GM12878 (cell line): ENCODE data around the gene IRF8. TPM values are rescaled to one million over a fixed set of nuclear protein-coding genes. Genes with fewer than 3 reads are reported as not detected.

Source experiments
- ATAC-seq: fragments of 200-7000 bp; cut with Tn5 transposase; 3 replicates; pipeline ENCODE4 v1.9.1; 2020; ENCODE audit warnings: mild to moderate bottlenecking, moderate library complexity
- BruUV-seq: library from RNA; stranded (reverse); fragments of 400-500 nt; replicated peaks from 2 replicates; lab custom pipeline; 2021; lab: Mats Ljungman, UMichigan
- CTCF ChIA-PET: fragments of 300-600 bp; sonication (Branson Sonifier 250); formaldehyde crosslinking; extraction: SDS; loops from one replicate; lab custom pipeline; 2021; ENCODE audit warnings: inconsistent platforms; lab: Yijun Ruan, JAX
- POLR2A ChIA-PET: fragments of 350-600 bp; formaldehyde crosslinking; extraction: SDS; loops from one replicate; lab custom pipeline; 2021; ENCODE audit warnings: inconsistent platforms; lab: Charles Lee
- RAD21 ChIA-PET: fragments of 300-600 bp; sonication (Branson Sonifier 250); formaldehyde crosslinking; loops from one replicate; lab custom pipeline; 2023; ENCODE audit warnings: antibody characterized with exemption; ENCODE audit not compliant: unreplicated experiment; lab: Charles Lee
- SMC1A ChIA-PET: fragments of 300-600 bp; sonication (Branson Sonifier 250); formaldehyde crosslinking; loops from one replicate; lab custom pipeline; 2023; ENCODE audit not compliant: unreplicated experiment, uncharacterized antibody; lab: Charles Lee
- DNase-seq: peaks from one replicate; pipeline ENCODE4 v3.0.0-alpha.2; 2011; ENCODE audit warnings: low read depth, low spot score
- FAIRE-seq: peaks from 3 replicates; lab custom pipeline; 2011; peaks lifted over from hg19 to GRCh38; lab: Jason Lieb, UNC
- H2AFZ ChIP-seq: 2 replicates; pipeline ENCODE4 v1.6.0; 2011; ENCODE audit warnings: low read depth, low read length, control low read depth; ENCODE audit not compliant: control insufficient read depth
- H3K27ac ChIP-seq: 2 replicates; pipeline ENCODE4 v1.5.1; 2011; ENCODE audit warnings: control low read depth; ENCODE audit not compliant: control insufficient read depth, insufficient read depth
- H3K27me3 ChIP-seq, 2 experiments: replicated peaks in 1 of 2; 2 replicates each; pipeline versions ENCODE4 v1.6.0 to v1.6.1; 2011; ENCODE audit warnings: low read length in 1 of 2; ENCODE audit not compliant: control insufficient read depth in 2 of 2, insufficient read depth in 2 of 2
- H3K36me3 ChIP-seq, 2 experiments: 2 replicates each; pipeline ENCODE4 v1.5.1; 2011; ENCODE audit warnings: low read length in 1 of 2; ENCODE audit not compliant: control insufficient read depth in 2 of 2, insufficient read depth in 2 of 2
- H3K4me1 ChIP-seq: 2 replicates; pipeline ENCODE4 v1.6.1; 2011; ENCODE audit warnings: mild to moderate bottlenecking, low read length, moderate library complexity, mixed read lengths; ENCODE audit not compliant: control insufficient read depth, insufficient read depth
- H3K4me2 ChIP-seq: 2 replicates; pipeline ENCODE4 v1.6.0; 2011; ENCODE audit warnings: control low read depth; ENCODE audit not compliant: control insufficient read depth, insufficient read depth
- H3K4me3 ChIP-seq: fragments of 200-600 bp; sonication (generic); 2 replicates; pipeline ENCODE4 v1.5.1; 2016
- H3K79me2 ChIP-seq: 2 replicates; pipeline ENCODE4 v1.6.0; 2011; ENCODE audit warnings: low read length; ENCODE audit not compliant: control insufficient read depth, insufficient read depth
- H3K9ac ChIP-seq: 2 replicates; pipeline ENCODE4 v1.8.0; 2011; ENCODE audit warnings: low read length, control low read depth, mixed read lengths; ENCODE audit not compliant: control insufficient read depth, insufficient read depth
- H3K9me3 ChIP-seq: replicated peaks from 3 replicates; pipeline ENCODE4 v1.5.1; 2011; ENCODE audit warnings: mild to moderate bottlenecking, low read length; ENCODE audit not compliant: control insufficient read depth, insufficient read depth
- H4K20me1 ChIP-seq: 2 replicates; pipeline ENCODE4 v1.6.0; 2011; ENCODE audit not compliant: control insufficient read depth, insufficient read depth
- CBX5 ChIP-seq: sonication (generic); IDR thresholded peaks from 2 replicates; pipeline ENCODE4 v1.6.1; 2016; ENCODE audit warnings: low read depth, moderate library complexity, mild to moderate bottlenecking, inconsistent platforms
- CHD1 ChIP-seq: IDR thresholded peaks from 2 replicates; pipeline ENCODE4 v1.6.1; 2012; ENCODE audit warnings: low read depth, low read length, improper control_type of control experiment
- CREB1 ChIP-seq: IDR thresholded peaks from 2 replicates; pipeline ENCODE4 v1.6.1; 2012; ENCODE audit warnings: low read depth, mild to moderate bottlenecking, inconsistent platforms
- CREM ChIP-seq: IDR thresholded peaks from 2 replicates; pipeline ENCODE4 v1.6.1; 2014; ENCODE audit warnings: antibody characterized with exemption, low read depth
- IKZF1 ChIP-seq: fragments of 450-650 bp; conservative IDR thresholded peaks from 2 replicates; pipeline ENCODE4 v1.6.1; 2017; ENCODE audit warnings: antibody characterized with exemption, mild to moderate bottlenecking
- IRF4 ChIP-seq: IDR thresholded peaks from 2 replicates; pipeline ENCODE4 v1.6.1; 2011; ENCODE audit warnings: low read depth, low read length
- MEF2B ChIP-seq: fragments of 450-650 bp; IDR thresholded peaks from 2 replicates; pipeline ENCODE4 v1.6.1; 2018; ENCODE audit warnings: mild to moderate bottlenecking, moderate library complexity; ENCODE audit not compliant: partially characterized antibody, poor library complexity, severe bottlenecking
- NR2C1 ChIP-seq: fragments of 450-650 bp; IDR thresholded peaks from 2 replicates; pipeline ENCODE4 v1.6.1; 2017; ENCODE audit warnings: antibody characterized with exemption, mild to moderate bottlenecking, moderate library complexity
- POLR2AphosphoS2 ChIP-seq: IDR thresholded peaks from 2 replicates; pipeline ENCODE4 v1.6.1; 2011; ENCODE audit warnings: low read depth, mild to moderate bottlenecking, low read length, improper control_type of control experiment, moderate library complexity
- RELA ChIP-seq: fragments of 450-650 bp; IDR thresholded peaks from 2 replicates; pipeline ENCODE4 v1.8.0; 2014; ENCODE audit warnings: borderline replicate concordance; ENCODE audit not compliant: partially characterized antibody
- RFX5 ChIP-seq: IDR thresholded peaks from 2 replicates; pipeline ENCODE4 v1.6.1; 2011; ENCODE audit warnings: low read depth, low read length, improper control_type of control experiment
- SMC3 ChIP-seq: IDR thresholded peaks from 2 replicates; pipeline ENCODE4 v1.6.1; 2011; ENCODE audit warnings: low read length, improper control_type of control experiment, borderline replicate concordance
- SRF ChIP-seq, 2 experiments: IDR thresholded peaks; 2 replicates each; pipeline ENCODE4 v1.6.1; 2011; ENCODE audit warnings: low read depth in 2 of 2, low read length in 2 of 2, mild to moderate bottlenecking in 1 of 2, moderate library complexity in 1 of 2
- ZZZ3 ChIP-seq: IDR thresholded peaks from 2 replicates; pipeline ENCODE4 v1.6.1; 2011; ENCODE audit warnings: low read depth; ENCODE audit not compliant: control insufficient read depth, insufficient read length
- WGBS: methylation state at CpG from one replicate; pipeline ENCODE4 v1.1.6; 2016; ENCODE audit warnings: low lambda C conversion rate; ENCODE audit not compliant: insufficient replicate concordance, insufficient coverage; ENCODE audit errors: missing lambda C conversion rate; 5-methylcytosine and 5-hydroxymethylcytosine counted together
- in situ Hi-C: fragments of 300-500 bp; cut with MboI; formaldehyde crosslinking; loops from 9 replicates; pipeline ENCODE4 v1.14.3; 2018; ENCODE audit warnings: mixed read lengths
- intact Hi-C: fragments of 100-400 bp; cut with micrococcal nuclease; formaldehyde crosslinking; loops from one replicate; pipeline ENCODE4 v1.14.2; 2022; ENCODE audit not compliant: unreplicated experiment
- polyA plus RNA-seq, 11 experiments: library from polyadenylated mRNA; depleted of rRNA in 4 of 11; unstranded in 6 of 11; stranded (reverse) in 5 of 11; fragments of >200 nt; fragmentation: Nextera tagmentation in 4 of 11; fragmentation: Illumina TruSeq in 1 of 11; extraction: Ambion mirVana in 4 of 11; extraction: Trizol in 1 of 11; gene quantifications; 1 replicate in 1 of 11; 2 replicates in 10 of 11; pipeline versions ENCODE4 v1.2.1 to v1.2.3, GENCODE V29; 2011 to 2016; ENCODE audit warnings: inconsistent platforms in 2 of 11, missing spikeins in 2 of 11, low read depth in 1 of 11
- total RNA-seq, 4 experiments: library from RNA; depleted of rRNA in 3 of 4; stranded (reverse); fragments of >200 nt in 3 of 4; fragmentation: Illumina TruSeq in 1 of 4; extraction: Trizol in 1 of 4; gene quantifications; 2 replicates each; pipeline versions ENCODE4 v1.2.1 to v1.2.3, GENCODE V29; 2013 to 2021
- TF ChIP-seq, protein P1 (sequence below): IDR thresholded peaks from 2 replicates; pipeline ENCODE4 v1.6.1; 2012; ENCODE audit warnings: improper control_type of control experiment, low read depth, low read length; ENCODE audit not compliant: insufficient replicate concordance
- TF ChIP-seq, protein P2 (sequence below): IDR thresholded peaks from 2 replicates; pipeline ENCODE4 v1.6.1; 2012; ENCODE audit warnings: low read depth, low read length, improper control_type of control experiment
- TF ChIP-seq, protein P3 (sequence below): fragments of 450-650 bp; IDR thresholded peaks from 2 replicates; pipeline ENCODE4 v1.6.1; 2017; ENCODE audit warnings: mild to moderate bottlenecking, moderate library complexity

The IRF8 gene
- total and polyA plus RNA-seq, 10 of the 15 experiments (the other 5 are each of a cell fraction or from before 2014, with no cell fraction given), result 17.1 to 237 (median 172) TPM

DNA sequence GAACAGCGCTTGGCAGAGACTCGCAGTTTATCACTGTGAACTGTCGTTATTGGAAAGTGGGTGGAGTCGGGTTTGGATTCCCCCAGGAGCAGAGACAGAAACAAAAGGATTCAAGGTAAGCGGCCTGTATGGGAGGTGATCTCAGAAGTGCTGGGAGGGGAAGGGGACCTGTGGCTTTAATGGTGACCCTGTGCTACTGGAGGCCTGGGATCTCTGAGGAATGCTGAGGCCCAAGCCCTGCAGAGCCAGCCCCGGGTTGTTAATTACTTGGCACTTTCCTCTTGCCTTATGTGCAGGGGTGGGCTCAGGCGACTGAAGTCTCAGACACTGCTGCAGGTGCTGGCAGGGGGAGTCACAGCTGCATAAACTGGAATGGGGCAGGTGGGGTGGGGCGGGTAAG lies 27.4 kb downstream of the IRF8 start:
- Histone ChIP-seq H3K4me1 (peaks cover 2% of the 10 kb centered on the region), H2AFZ (no peak overlapping the region), H3K9me3 (no peaks in the 10 kb centered on the region), H3K4me3 (no peak overlapping the region), H3K79me2 (no peaks in the 10 kb centered on the region), H4K20me1 (no peaks in the 10 kb centered on the region), H3K36me3 (peaks cover 0 to under 1% of the 10 kb centered on the region in 2 experiments; a peak in 2 of 4 replicates), H3K9ac (no peak overlapping the region), H3K27ac (no peak overlapping the region), H3K4me2 (no peak overlapping the region), H3K27me3 (no peaks in the 10 kb centered on the region)
- in situ Hi-C loops, result no loop called here
- RAD21 ChIA-PET, result interaction anchor here (0.8 kb wide), 1 partner anchor 19 kb away, joined by 4 read pairs; no protein-coding TSS in a partner anchor
- CTCF ChIA-PET, result no interaction called here
- WGBS, result 63% methylated on average over 8 of the region's 8 CpGs
- intact Hi-C loops, result no loop called here
- DNase-seq, result no peak
- BruUV-seq, result no TSS peak
- ATAC-seq, result no peak
- POLR2A ChIA-PET, result no interaction called here
- SMC1A ChIA-PET, result no interaction called here
- no peak for FAIRE-seq
- TF ChIP-seq RELA, result no peak
- TF ChIP-seq CREM, result no peak
- TF ChIP-seq CREB1, result no peak
- TF ChIP-seq MEF2B, result no peak
- no peak for TF ChIP-seq CBX5
- no peak for TF ChIP-seq SRF (IDR thresholded peaks at IDR 0.05; ENCODE audit: low read depth in 2 of 2, low read length in 2 of 2)
- TF ChIP-seq, protein P1, sequence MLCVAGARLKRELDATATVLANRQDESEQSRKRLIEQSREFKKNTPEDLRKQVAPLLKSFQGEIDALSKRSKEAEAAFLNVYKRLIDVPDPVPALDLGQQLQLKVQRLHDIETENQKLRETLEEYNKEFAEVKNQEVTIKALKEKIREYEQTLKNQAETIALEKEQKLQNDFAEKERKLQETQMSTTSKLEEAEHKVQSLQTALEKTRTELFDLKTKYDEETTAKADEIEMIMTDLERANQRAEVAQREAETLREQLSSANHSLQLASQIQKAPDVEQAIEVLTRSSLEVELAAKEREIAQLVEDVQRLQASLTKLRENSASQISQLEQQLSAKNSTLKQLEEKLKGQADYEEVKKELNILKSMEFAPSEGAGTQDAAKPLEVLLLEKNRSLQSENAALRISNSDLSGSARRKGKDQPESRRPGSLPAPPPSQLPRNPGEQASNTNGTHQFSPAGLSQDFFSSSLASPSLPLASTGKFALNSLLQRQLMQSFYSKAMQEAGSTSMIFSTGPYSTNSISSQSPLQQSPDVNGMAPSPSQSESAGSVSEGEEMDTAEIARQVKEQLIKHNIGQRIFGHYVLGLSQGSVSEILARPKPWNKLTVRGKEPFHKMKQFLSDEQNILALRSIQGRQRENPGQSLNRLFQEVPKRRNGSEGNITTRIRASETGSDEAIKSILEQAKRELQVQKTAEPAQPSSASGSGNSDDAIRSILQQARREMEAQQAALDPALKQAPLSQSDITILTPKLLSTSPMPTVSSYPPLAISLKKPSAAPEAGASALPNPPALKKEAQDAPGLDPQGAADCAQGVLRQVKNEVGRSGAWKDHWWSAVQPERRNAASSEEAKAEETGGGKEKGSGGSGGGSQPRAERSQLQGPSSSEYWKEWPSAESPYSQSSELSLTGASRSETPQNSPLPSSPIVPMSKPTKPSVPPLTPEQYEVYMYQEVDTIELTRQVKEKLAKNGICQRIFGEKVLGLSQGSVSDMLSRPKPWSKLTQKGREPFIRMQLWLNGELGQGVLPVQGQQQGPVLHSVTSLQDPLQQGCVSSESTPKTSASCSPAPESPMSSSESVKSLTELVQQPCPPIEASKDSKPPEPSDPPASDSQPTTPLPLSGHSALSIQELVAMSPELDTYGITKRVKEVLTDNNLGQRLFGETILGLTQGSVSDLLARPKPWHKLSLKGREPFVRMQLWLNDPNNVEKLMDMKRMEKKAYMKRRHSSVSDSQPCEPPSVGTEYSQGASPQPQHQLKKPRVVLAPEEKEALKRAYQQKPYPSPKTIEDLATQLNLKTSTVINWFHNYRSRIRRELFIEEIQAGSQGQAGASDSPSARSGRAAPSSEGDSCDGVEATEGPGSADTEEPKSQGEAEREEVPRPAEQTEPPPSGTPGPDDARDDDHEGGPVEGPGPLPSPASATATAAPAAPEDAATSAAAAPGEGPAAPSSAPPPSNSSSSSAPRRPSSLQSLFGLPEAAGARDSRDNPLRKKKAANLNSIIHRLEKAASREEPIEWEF, result no peak
- TF ChIP-seq, protein P2, sequence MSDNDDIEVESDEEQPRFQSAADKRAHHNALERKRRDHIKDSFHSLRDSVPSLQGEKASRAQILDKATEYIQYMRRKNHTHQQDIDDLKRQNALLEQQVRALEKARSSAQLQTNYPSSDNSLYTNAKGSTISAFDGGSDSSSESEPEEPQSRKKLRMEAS, result no peak
- no peak for TF ChIP-seq RFX5
- TF ChIP-seq IRF4, result no peak
- TF ChIP-seq NR2C1, result no peak
- TF ChIP-seq, protein P3, sequence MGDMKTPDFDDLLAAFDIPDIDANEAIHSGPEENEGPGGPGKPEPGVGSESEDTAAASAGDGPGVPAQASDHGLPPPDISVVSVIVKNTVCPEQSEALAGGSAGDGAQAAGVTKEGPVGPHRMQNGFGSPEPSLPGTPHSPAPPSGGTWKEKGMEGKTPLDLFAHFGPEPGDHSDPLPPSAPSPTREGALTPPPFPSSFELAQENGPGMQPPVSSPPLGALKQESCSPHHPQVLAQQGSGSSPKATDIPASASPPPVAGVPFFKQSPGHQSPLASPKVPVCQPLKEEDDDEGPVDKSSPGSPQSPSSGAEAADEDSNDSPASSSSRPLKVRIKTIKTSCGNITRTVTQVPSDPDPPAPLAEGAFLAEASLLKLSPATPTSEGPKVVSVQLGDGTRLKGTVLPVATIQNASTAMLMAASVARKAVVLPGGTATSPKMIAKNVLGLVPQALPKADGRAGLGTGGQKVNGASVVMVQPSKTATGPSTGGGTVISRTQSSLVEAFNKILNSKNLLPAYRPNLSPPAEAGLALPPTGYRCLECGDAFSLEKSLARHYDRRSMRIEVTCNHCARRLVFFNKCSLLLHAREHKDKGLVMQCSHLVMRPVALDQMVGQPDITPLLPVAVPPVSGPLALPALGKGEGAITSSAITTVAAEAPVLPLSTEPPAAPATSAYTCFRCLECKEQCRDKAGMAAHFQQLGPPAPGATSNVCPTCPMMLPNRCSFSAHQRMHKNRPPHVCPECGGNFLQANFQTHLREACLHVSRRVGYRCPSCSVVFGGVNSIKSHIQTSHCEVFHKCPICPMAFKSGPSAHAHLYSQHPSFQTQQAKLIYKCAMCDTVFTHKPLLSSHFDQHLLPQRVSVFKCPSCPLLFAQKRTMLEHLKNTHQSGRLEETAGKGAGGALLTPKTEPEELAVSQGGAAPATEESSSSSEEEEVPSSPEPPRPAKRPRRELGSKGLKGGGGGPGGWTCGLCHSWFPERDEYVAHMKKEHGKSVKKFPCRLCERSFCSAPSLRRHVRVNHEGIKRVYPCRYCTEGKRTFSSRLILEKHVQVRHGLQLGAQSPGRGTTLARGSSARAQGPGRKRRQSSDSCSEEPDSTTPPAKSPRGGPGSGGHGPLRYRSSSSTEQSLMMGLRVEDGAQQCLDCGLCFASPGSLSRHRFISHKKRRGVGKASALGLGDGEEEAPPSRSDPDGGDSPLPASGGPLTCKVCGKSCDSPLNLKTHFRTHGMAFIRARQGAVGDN, result no peak
- TF ChIP-seq POLR2AphosphoS2, result no peak
- TF ChIP-seq CHD1, result no peak
- no peak for TF ChIP-seq ZZZ3
- no peak for TF ChIP-seq IKZF1
- no peak for TF ChIP-seq SMC3
